ENCODE measurements around the gene OR4S2. TPM values are rescaled to one million over a fixed set of nuclear protein-coding genes. Genes with fewer than 3 reads are reported as not detected.

OR4S2 gene
- total RNA-seq, 1 experiment from 2014 or later = not detected

DNA sequence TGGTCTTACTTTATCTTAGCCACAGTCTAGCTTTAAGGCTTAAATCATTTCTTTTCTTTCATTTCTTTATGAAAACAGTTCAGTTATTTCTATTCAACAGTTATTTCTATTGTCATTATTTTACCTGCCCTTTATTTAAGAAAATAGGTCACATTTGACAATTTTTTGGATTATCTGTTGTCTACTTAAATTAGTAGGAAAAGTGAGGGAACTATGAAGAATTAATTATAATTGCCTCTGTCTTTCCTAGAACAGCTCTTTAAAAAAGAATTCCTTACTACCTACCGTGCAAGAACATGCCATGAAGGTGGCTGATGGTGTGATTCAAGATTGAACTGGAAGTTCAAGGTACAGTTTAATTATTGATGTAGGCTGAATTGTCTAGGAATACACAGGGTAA lies 13.8 kb downstream of the OR4S2 start, which contains the start of gene OR4C6:
OR4C6 (plus strand) TSS at position 301 of the 400 bp plus-strand sequence. CDS start 2,966 bp downstream, outside the sequence.
- Histone ChIP-seq H3K9me2 (replicated peaks; ENCODE audit: insufficient read depth, low read length) (no peaks in the 10 kb centered on the region), H3K4me2 (ENCODE audit: low read depth, low read length, poor library complexity, severe bottlenecking) (no peak within 1 kb of the TSS), H4K20me1 (ENCODE audit: insufficient read depth, low read depth, low read length) (no peaks in the 10 kb centered on the region), H3K27ac (ENCODE audit: low read length) (no peak within 1 kb of the TSS), H3K9ac (ENCODE audit: low read length) (no peak within 1 kb of the TSS), H3K36me3 (ENCODE audit: insufficient read depth, low read length) (no peaks in the 10 kb centered on the region), H2AFZ (ENCODE audit: low read length) (no peak within 1 kb of the TSS), H3K4me3 (ENCODE audit: low read length) (no peak within 1 kb of the TSS), H3K27me3 (ENCODE audit: low read length) (no peaks in the 10 kb centered on the region), H3K9me3 (ENCODE audit: low read length) (peaks cover 7% of the 10 kb centered on the region), H3K4me1 (ENCODE audit: low read length) (no peaks in the 10 kb centered on the region), H3K79me2 (ENCODE audit: low read length) (no peaks in the 10 kb centered on the region)
- no peak for DNase-seq

DNA sequence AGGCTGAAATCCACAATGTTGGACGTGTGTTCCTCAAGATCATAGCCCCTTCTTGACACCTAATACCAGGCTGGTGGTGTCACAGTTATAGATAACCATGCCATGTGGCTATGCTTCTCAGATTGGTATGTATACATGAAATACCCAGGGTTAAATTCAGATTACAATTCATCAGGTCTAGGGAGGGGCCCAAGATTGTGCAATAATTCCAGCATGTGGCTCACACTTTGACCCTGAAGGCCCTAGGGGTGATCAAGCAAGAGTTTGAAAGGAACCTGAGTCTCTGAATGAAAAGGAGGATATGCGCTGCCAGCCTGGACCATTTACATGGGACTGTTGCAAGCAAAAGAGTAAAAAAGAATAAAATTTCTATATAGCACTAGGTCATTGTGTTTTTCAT lies 21.2 kb downstream of the OR4S2 start:
- DNase-seq = no peak
- Histone ChIP-seq H2AFZ (ENCODE audit: low read length) (no peak overlapping the region), H3K9me3 (ENCODE audit: low read length) (peaks cover 3% of the 10 kb centered on the region; the same call in 1 of the 2 replicates), H3K9me2 (replicated peaks; ENCODE audit: insufficient read depth, low read length) (no peaks in the 10 kb centered on the region), H3K9ac (ENCODE audit: low read length) (no peak overlapping the region), H4K20me1 (ENCODE audit: insufficient read depth, low read depth, low read length) (no peaks in the 10 kb centered on the region), H3K4me1 (ENCODE audit: low read length) (no peaks in the 10 kb centered on the region), H3K36me3 (ENCODE audit: insufficient read depth, low read length) (no peaks in the 10 kb centered on the region), H3K27ac (ENCODE audit: low read length) (no peak overlapping the region), H3K79me2 (ENCODE audit: low read length) (no peaks in the 10 kb centered on the region), H3K4me3 (ENCODE audit: low read length) (no peak overlapping the region), H3K27me3 (ENCODE audit: low read length) (no peaks in the 10 kb centered on the region), H3K4me2 (ENCODE audit: low read depth, low read length, poor library complexity, severe bottlenecking) (no peak overlapping the region)

DNA sequence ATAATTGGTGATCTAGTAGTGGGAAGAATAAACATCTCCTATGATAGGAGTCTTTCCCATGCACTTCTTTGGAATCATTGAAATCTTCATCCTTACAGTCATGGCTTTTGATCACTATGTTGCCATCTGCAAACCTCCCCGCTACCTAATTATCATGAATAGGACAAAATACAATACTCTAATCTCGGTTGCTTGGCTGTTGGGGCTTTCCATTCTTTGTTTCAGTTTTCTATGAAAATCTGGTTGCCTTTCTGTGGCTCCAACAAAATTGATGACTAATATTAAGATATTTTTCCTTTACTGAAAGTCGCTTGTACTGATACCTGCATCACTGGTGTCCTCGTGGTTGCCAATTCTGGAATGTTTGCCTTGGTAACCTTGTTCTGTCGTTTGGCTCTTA lies 25.7 kb downstream of the OR4S2 start:
- H3K36me3 ChIP-seq (ENCODE audit: insufficient read depth, low read length) = no peaks in the 10 kb centered on the region
- H3K79me2 ChIP-seq (ENCODE audit: low read length) = no peaks in the 10 kb centered on the region
- H3K4me3 ChIP-seq (ENCODE audit: low read length) = no peak overlapping the region
- no peak overlapping the region for H2AFZ ChIP-seq (ENCODE audit: low read length)
- H3K27me3 ChIP-seq (ENCODE audit: low read length) = no peaks in the 10 kb centered on the region
- no peaks in the 10 kb centered on the region for H3K4me1 ChIP-seq (ENCODE audit: low read length)
- DNase-seq = no peak
- H3K4me2 ChIP-seq (ENCODE audit: low read depth, low read length, poor library complexity, severe bottlenecking) = no peak overlapping the region
- no peaks in the 10 kb centered on the region for H4K20me1 ChIP-seq (ENCODE audit: insufficient read depth, low read depth, low read length)
- H3K9ac ChIP-seq (ENCODE audit: low read length) = no peak overlapping the region
- no peaks in the 10 kb centered on the region for H3K9me2 ChIP-seq (replicated peaks; ENCODE audit: insufficient read depth, low read length)
- peaks cover 9% of the 10 kb centered on the region; the same call in 1 of the 2 replicates for H3K9me3 ChIP-seq (ENCODE audit: low read length)
- no peak overlapping the region for H3K27ac ChIP-seq (ENCODE audit: low read length)

GRCh38 chr11:55697817-55698216 lies 49.7 kb downstream of the OR4S2 start:
- H3K36me3 ChIP-seq (ENCODE audit: insufficient read depth, low read length) = no peaks in the 10 kb centered on the region
- DNase-seq = no peak
- no peak overlapping the region for H3K9ac ChIP-seq (ENCODE audit: low read length)
- H3K27me3 ChIP-seq (ENCODE audit: low read length) = no peaks in the 10 kb centered on the region
- no peaks in the 10 kb centered on the region for H4K20me1 ChIP-seq (ENCODE audit: insufficient read depth, low read depth, low read length)
- H3K4me1 ChIP-seq (ENCODE audit: low read length) = no peaks in the 10 kb centered on the region
- H3K4me3 ChIP-seq (ENCODE audit: low read length) = no peak overlapping the region
- H3K79me2 ChIP-seq (ENCODE audit: low read length) = no peaks in the 10 kb centered on the region
- H3K4me2 ChIP-seq (ENCODE audit: low read depth, low read length, poor library complexity, severe bottlenecking) = no peak overlapping the region
- H3K9me2 ChIP-seq (replicated peaks; ENCODE audit: insufficient read depth, low read length) = no peaks in the 10 kb centered on the region
- no peak overlapping the region for H2AFZ ChIP-seq (ENCODE audit: low read length)
- peaks cover 18% of the 10 kb centered on the region for H3K9me3 ChIP-seq (ENCODE audit: low read length)
- no peak overlapping the region for H3K27ac ChIP-seq (ENCODE audit: low read length)

- Histone ChIP-seq H3K36me3 (ENCODE audit: insufficient read depth, low read length) (no peaks in the 10 kb centered on the region), H3K27ac (ENCODE audit: low read length) (no peak overlapping the region), H3K9ac (ENCODE audit: low read length) (no peak overlapping the region), H3K79me2 (ENCODE audit: low read length) (no peaks in the 10 kb centered on the region), H2AFZ (ENCODE audit: low read length) (no peak overlapping the region), H3K27me3 (ENCODE audit: low read length) (no peaks in the 10 kb centered on the region), H3K4me1 (ENCODE audit: low read length) (no peaks in the 10 kb centered on the region), H4K20me1 (ENCODE audit: insufficient read depth, low read depth, low read length) (no peaks in the 10 kb centered on the region), H3K9me3 (ENCODE audit: low read length) (peaks cover 18% of the 10 kb centered on the region), H3K4me3 (ENCODE audit: low read length) (no peak overlapping the region), H3K4me2 (ENCODE audit: low read depth, low read length, poor library complexity, severe bottlenecking) (no peak overlapping the region), H3K9me2 (replicated peaks; ENCODE audit: insufficient read depth, low read length) (no peaks in the 10 kb centered on the region)
- no peak for DNase-seq
Observed at GRCh38 chr11:55701429-55701828, 53.3 kb downstream of the OR4S2 start.

Other genes with a start within 250 kb of the OR4S2 start
- not detected in 2 replicates for gene OR4C15, start 93.9 kb upstream of the OR4S2 start, total RNA-seq (2014; rRNA removed; shearing (Covaris generic); ENCODE audit: low replicate concordance)
- gene OR4C16, start 76.2 kb upstream of the OR4S2 start, total RNA-seq (2014; rRNA removed; shearing (Covaris generic); ENCODE audit: low replicate concordance) = not detected in 2 replicates
- gene OR4C11, start 40.7 kb upstream of the OR4S2 start, total RNA-seq (2014; rRNA removed; shearing (Covaris generic); ENCODE audit: low replicate concordance) = not detected in 2 replicates
- gene OR4P4, start 13.2 kb upstream of the OR4S2 start, total RNA-seq (2014; rRNA removed; shearing (Covaris generic); ENCODE audit: low replicate concordance) = not detected in 2 replicates
- not detected in 2 replicates for gene OR4C6, start 13.9 kb downstream of the OR4S2 start, total RNA-seq (2014; rRNA removed; shearing (Covaris generic); ENCODE audit: low replicate concordance)
- gene OR5D13, start 125.1 kb downstream of the OR4S2 start, total RNA-seq (2014; rRNA removed; shearing (Covaris generic); ENCODE audit: low replicate concordance) = not detected in 2 replicates
- gene OR5D14, start 147.2 kb downstream of the OR4S2 start, total RNA-seq (2014; rRNA removed; shearing (Covaris generic); ENCODE audit: low replicate concordance) = not detected in 2 replicates
- not detected in 2 replicates for gene OR5L1, start 163.0 kb downstream of the OR4S2 start, total RNA-seq (2014; rRNA removed; shearing (Covaris generic); ENCODE audit: low replicate concordance)
- not detected in 2 replicates for gene OR5D18, start 171.3 kb downstream of the OR4S2 start, total RNA-seq (2014; rRNA removed; shearing (Covaris generic); ENCODE audit: low replicate concordance)
- not detected in 2 replicates for gene OR5L2, start 178.9 kb downstream of the OR4S2 start, total RNA-seq (2014; rRNA removed; shearing (Covaris generic); ENCODE audit: low replicate concordance)
- not detected in 2 replicates for gene OR5D16, start 190.4 kb downstream of the OR4S2 start, total RNA-seq (2014; rRNA removed; shearing (Covaris generic); ENCODE audit: low replicate concordance)
- not detected in 2 replicates for gene TRIM51, start 235.0 kb downstream of the OR4S2 start, total RNA-seq (2014; rRNA removed; shearing (Covaris generic); ENCODE audit: low replicate concordance)

Measured in Karpas-422 (cell line).